BLaER1 treated with 17β-estradiol and CSF1 and Interleukin-3, amounts not matched to agents 10 nM and 100 nM (cell line): ENCODE data around the gene PTPRE.

Source experiments
- H3K27ac ChIP-seq, 11 experiments: shearing (Covaris generic); formaldehyde crosslinking; 2 replicates each; pipeline ENCODE4 v1.8.1; 2022
- H3K27me3 ChIP-seq, 11 experiments: shearing (Covaris generic); formaldehyde crosslinking; 2 replicates each; pipeline ENCODE4 v1.8.1; 2022
- H3K36me3 ChIP-seq, 11 experiments: shearing (Covaris generic); formaldehyde crosslinking; 2 replicates each; pipeline ENCODE4 v1.8.1; 2022
- H3K4me1 ChIP-seq, 10 experiments: shearing (Covaris generic); formaldehyde crosslinking; 2 replicates each; pipeline ENCODE4 v1.8.1; 2022
- H3K4me2 ChIP-seq, 11 experiments: shearing (Covaris generic); formaldehyde crosslinking; 2 replicates each; pipeline ENCODE4 v1.8.1; 2022
- H3K4me3 ChIP-seq, 10 experiments: shearing (Covaris generic); formaldehyde crosslinking; 2 replicates each; pipeline ENCODE4 v1.8.1; 2022
- H3K9ac ChIP-seq, 11 experiments: shearing (Covaris generic); formaldehyde crosslinking; 2 replicates each; pipeline ENCODE4 v1.8.1; 2022
- H3K9me3 ChIP-seq, 11 experiments: shearing (Covaris generic); formaldehyde crosslinking; replicated peaks in 1 of 11; 2 replicates each; pipeline ENCODE4 v1.8.1; 2022
- H4K20me1 ChIP-seq, 11 experiments: shearing (Covaris generic); formaldehyde crosslinking; 2 replicates each; pipeline ENCODE4 v1.8.1; 2022
- Cebpa-rat ChIP-seq, 11 experiments: shearing (Covaris generic); IDR thresholded peaks; 2 replicates each; pipeline ENCODE4 v1.8.1; 2022

The PTPRE gene

GRCh38 chr10:128060341-128061250 is 153.7 kb downstream of the PTPRE start:
- no peak for TF ChIP-seq Cebpa-rat (IDR thresholded peaks at IDR 0.05)
- Histone ChIP-seq H3K36me3 (peaks cover 72 to 83% (median 75%) of the 10 kb centered on the region in 11 experiments), H3K4me3 (peak overlapping the region in 7 of 10 experiments; percentile 9 to 68 (median 55); a peak in 12 of 20 replicates), H3K4me2 (peak overlapping the region; percentile 74 to 99 (median 96)), H3K9ac (peak overlapping the region; percentile 92 to 98 (median 96)), H3K27me3 (no peaks in the 10 kb centered on the region; a peak in 1 of 22 replicates), H4K20me1 (peaks cover 11 to 40% (median 31%) of the 10 kb centered on the region in 11 experiments; a peak in 20 of 22 replicates), H3K9me3 (no peaks in the 10 kb centered on the region), H3K4me1 (peaks cover 92 to 98% (median 94%) of the 10 kb centered on the region in 10 experiments), H3K27ac (peak overlapping the region; percentile 98 to 100 (median 99))

GRCh38 chr10:128061306-128062300 is 154.7 kb downstream of the PTPRE start:
- peak overlapping the region; percentile 98 to 100 (median 99) for H3K27ac ChIP-seq
- peak overlapping the region; percentile 74 to 99 (median 96) for H3K4me2 ChIP-seq
- peak overlapping the region; percentile 25 to 68 (median 54); a peak in 18 of 20 replicates for H3K4me3 ChIP-seq
- peak overlapping the region; percentile 92 to 98 (median 96) for H3K9ac ChIP-seq
- peaks cover 72 to 83% (median 75%) of the 10 kb centered on the region in 11 experiments for H3K36me3 ChIP-seq
- no peaks in the 10 kb centered on the region for H3K9me3 ChIP-seq
- peaks cover 92 to 98% (median 94%) of the 10 kb centered on the region in 10 experiments for H3K4me1 ChIP-seq
- H4K20me1 ChIP-seq, result peaks cover 2 to 30% (median 21%) of the 10 kb centered on the region in 11 experiments; a peak in 15 of 22 replicates
- H3K27me3 ChIP-seq, result no peaks in the 10 kb centered on the region; a peak in 1 of 22 replicates
- no peak for TF ChIP-seq Cebpa-rat (IDR thresholded peaks at IDR 0.05)

GRCh38 chr10:128062331-128062880 is 155.5 kb downstream of the PTPRE start:
- H3K9ac ChIP-seq, result peak overlapping the region; percentile 92 to 98 (median 96)

GRCh38 chr10:128062881-128063563 is 156.1 kb downstream of the PTPRE start:
- H3K9ac ChIP-seq, result peak overlapping the region; percentile 92 to 98 (median 96)
- H3K9me3 ChIP-seq, result no peaks in the 10 kb centered on the region
- peak overlapping the region; percentile 32 to 68 (median 56); a peak in 19 of 20 replicates for H3K4me3 ChIP-seq
- no peaks in the 10 kb centered on the region; a peak in 1 of 22 replicates for H3K27me3 ChIP-seq
- peaks cover 0 to 20% (median 8%) of the 10 kb centered on the region in 11 experiments; a peak in 12 of 22 replicates for H4K20me1 ChIP-seq
- H3K4me2 ChIP-seq, result peak overlapping the region; percentile 74 to 99 (median 96)
- H3K27ac ChIP-seq, result peak overlapping the region; percentile 98 to 100 (median 99)
- TF ChIP-seq Cebpa-rat (IDR thresholded peaks at IDR 0.05), result peak in 7 of 11 experiments; percentile 56 to 96 (median 83); a peak in 13 of 22 replicates
- H3K4me1 ChIP-seq, result peaks cover 92 to 98% (median 94%) of the 10 kb centered on the region in 10 experiments
- peaks cover 72 to 83% (median 75%) of the 10 kb centered on the region in 11 experiments for H3K36me3 ChIP-seq

More at GRCh38 chr10:128062331-128062880, 155.5 kb downstream of the PTPRE start:
- peaks cover 72 to 83% (median 75%) of the 10 kb centered on the region in 11 experiments for H3K36me3 ChIP-seq
- H3K27me3 ChIP-seq, result no peaks in the 10 kb centered on the region; a peak in 1 of 22 replicates
- peak overlapping the region; percentile 98 to 100 (median 99) for H3K27ac ChIP-seq
- H3K4me3 ChIP-seq, result peak overlapping the region; percentile 25 to 68 (median 54); a peak in 18 of 20 replicates
- TF ChIP-seq Cebpa-rat (IDR thresholded peaks at IDR 0.05), result no peak
- H4K20me1 ChIP-seq, result peaks cover 0 to 22% (median 13%) of the 10 kb centered on the region in 11 experiments; a peak in 13 of 22 replicates
- peaks cover 92 to 98% (median 94%) of the 10 kb centered on the region in 10 experiments for H3K4me1 ChIP-seq
- peak overlapping the region; percentile 74 to 99 (median 96) for H3K4me2 ChIP-seq
- no peaks in the 10 kb centered on the region for H3K9me3 ChIP-seq

- Histone ChIP-seq H3K4me1 (peaks cover 92 to 98% (median 94%) of the 10 kb centered on the region in 10 experiments), H3K4me3 (peak overlapping the region; percentile 32 to 68 (median 56)), H3K36me3 (peaks cover 72 to 83% (median 75%) of the 10 kb centered on the region in 11 experiments), H3K27me3 (no peaks in the 10 kb centered on the region; a peak in 1 of 22 replicates), H3K9ac (peak overlapping the region; percentile 92 to 98 (median 96)), H3K27ac (peak overlapping the region; percentile 98 to 100 (median 99)), H3K9me3 (no peaks in the 10 kb centered on the region), H4K20me1 (peaks cover 0 to 20% (median under 1%) of the 10 kb centered on the region in 11 experiments; a peak in 9 of 22 replicates), H3K4me2 (peak overlapping the region; percentile 74 to 99 (median 96))
- no peak for TF ChIP-seq Cebpa-rat (IDR thresholded peaks at IDR 0.05)
Observed at GRCh38 chr10:128063736-128064107, 156.8 kb downstream of the PTPRE start.

- H3K9ac ChIP-seq, result peak overlapping the region; percentile 92 to 98 (median 96)
- H3K27ac ChIP-seq, result peak overlapping the region; percentile 98 to 100 (median 99)
Observed at GRCh38 chr10:128064108-128064969, 157.4 kb downstream of the PTPRE start.

More at GRCh38 chr10:128064108-128064969, 157.4 kb downstream of the PTPRE start:
- no peaks in the 10 kb centered on the region; a peak in 1 of 22 replicates for H3K27me3 ChIP-seq
- H3K9me3 ChIP-seq, result no peaks in the 10 kb centered on the region
- H3K4me1 ChIP-seq, result peaks cover 88 to 94% (median 92%) of the 10 kb centered on the region in 10 experiments
- peak overlapping the region; percentile 32 to 68 (median 56) for H3K4me3 ChIP-seq
- peaks cover 70 to 83% (median 73%) of the 10 kb centered on the region in 11 experiments for H3K36me3 ChIP-seq
- TF ChIP-seq Cebpa-rat (IDR thresholded peaks at IDR 0.05), result peak; percentile 99 to 100 (median 99)
- peak overlapping the region; percentile 87 to 100 (median 98) for H3K4me2 ChIP-seq
- peaks cover 0 to 18% (median 0%) of the 10 kb centered on the region in 11 experiments; a peak in 4 of 22 replicates for H4K20me1 ChIP-seq
